ENCODE results near the gene MYRF. TPM values are rescaled to one million over a fixed set of nuclear protein-coding genes. Genes with fewer than 3 reads are reported as not detected.

Gene MYRF
- total and polyA plus RNA-seq, 9 of the 15 experiments (the other 6 are each of a cell fraction or from before 2014, with no cell fraction given): 2.3 to 25.8 (median 7.1) TPM

DNA sequence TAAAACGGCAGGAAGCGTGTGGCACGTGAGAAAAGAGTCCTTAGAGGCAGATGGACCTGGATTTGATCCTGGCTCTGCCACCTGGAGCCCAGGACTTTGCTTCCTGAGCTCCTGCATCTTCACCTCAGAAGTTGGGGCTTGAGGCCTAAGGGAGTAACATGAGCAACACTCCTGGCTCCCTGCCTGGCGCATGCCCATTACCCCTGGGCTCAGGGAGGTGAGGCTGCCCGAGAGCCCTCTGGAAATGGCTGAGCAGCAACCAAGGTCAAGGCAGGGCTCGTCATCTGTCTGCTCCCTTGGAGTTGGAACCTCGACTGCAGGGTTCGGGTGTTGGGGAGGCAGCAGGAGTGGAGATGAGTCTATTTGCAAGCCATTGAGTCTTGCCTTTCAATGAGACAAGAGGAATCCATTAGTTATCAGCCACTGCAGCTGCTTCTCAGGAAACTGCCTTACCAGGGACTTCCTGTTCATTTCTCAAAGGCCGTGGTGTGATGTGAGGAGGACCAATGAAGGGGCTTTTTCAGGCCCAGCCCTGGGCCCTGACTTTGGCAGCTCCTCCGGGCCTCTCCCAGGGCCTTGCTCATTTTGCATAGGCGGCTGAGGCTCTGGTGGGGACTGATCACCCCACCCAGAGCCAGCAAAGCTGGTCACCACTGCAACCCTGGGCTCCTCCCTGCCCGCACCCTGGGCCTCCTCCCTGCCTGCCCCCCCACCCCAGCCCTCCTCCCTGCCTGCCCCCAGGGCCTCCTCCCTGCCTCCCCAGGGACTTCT, 82.0 kb downstream of the MYRF start (continued):
- TF ChIP-seq HCFC1 (IDR thresholded peaks at IDR 0.05; ENCODE audit: low read depth, low read length) (no peak), TEAD4 (IDR thresholded peaks at IDR 0.05; ENCODE audit: low read length) (peak; percentile 76), TEAD4 (CRISPR knock-in tag; IDR thresholded peaks at IDR 0.05; ENCODE audit: borderline replicate concordance) (no peak), PTRF (tag; IDR thresholded peaks at IDR 0.05) (peak; percentile 63; the same call in 1 of the 2 replicates), GABPA (tag; conservative IDR thresholded peaks at IDR 0.05; ENCODE audit: low read depth) (peak; percentile 77), SIX5 (IDR thresholded peaks at IDR 0.05; ENCODE audit: borderline replicate concordance in 1 of 2, insufficient read depth in 1 of 2, low read depth in 1 of 2, low read length in 2 of 2) (no peak), ZNF124 (CRISPR knock-in tag; IDR thresholded peaks at IDR 0.05) (no peak), MEF2A (IDR thresholded peaks at IDR 0.05; ENCODE audit: control insufficient read depth, low read depth, low read length) (no peak), RFX1 (IDR thresholded peaks at IDR 0.05) (no peak), FOXA3 (CRISPR knock-in tag; conservative IDR thresholded peaks at IDR 0.05 in 1 of 2, IDR thresholded peaks at IDR 0.05 in 1 of 2) (no peak), LARP7 (IDR thresholded peaks at IDR 0.05) (no peak), CBX3 (IDR thresholded peaks at IDR 0.05; ENCODE audit: borderline replicate concordance in 1 of 2, low read length in 2 of 2) (peak in 1 of 2 experiments; percentile 60; a peak in 1 of 3 replicates), RBM22 (IDR thresholded peaks at IDR 0.05; ENCODE audit: low read depth, low read length, poor library complexity, severe bottlenecking) (no peak), PPARD (CRISPR knock-in tag; IDR thresholded peaks at IDR 0.05) (no peak), ZNF507 (tag; conservative IDR thresholded peaks at IDR 0.05) (no peak), SMC3 (conservative IDR thresholded peaks at IDR 0.05; ENCODE audit: insufficient read depth, low read depth, low read length) (no peak), SNRNP70 (optimal IDR thresholded peaks at IDR 0.05; ENCODE audit: low read depth, low read length) (no peak), CBFA2T2 (conservative IDR thresholded peaks at IDR 0.05) (peak; percentile 75), TSC22D4 (tag; IDR thresholded peaks at IDR 0.05) (no peak), RBM15 (IDR thresholded peaks at IDR 0.05; ENCODE audit: insufficient read depth, low read length) (no peak), ZNF165 (CRISPR knock-in tag; IDR thresholded peaks at IDR 0.05; ENCODE audit: borderline replicate concordance) (peak; percentile 6; the same call in 1 of the 2 replicates), ZNF551 (CRISPR knock-in tag; IDR thresholded peaks at IDR 0.05) (no peak), YY1 (IDR thresholded peaks at IDR 0.05; ENCODE audit: borderline replicate concordance in 1 of 3, control insufficient read depth in 1 of 3, extremely low read depth in 1 of 3, insufficient read depth in 3 of 3, insufficient read length in 1 of 3, insufficient replicate concordance in 2 of 3, low read depth in 1 of 3, low read length in 2 of 3) (peak in 2 of 3 experiments; percentile 54 to 82), SMAD1 (IDR thresholded peaks at IDR 0.05; ENCODE audit: low read depth, low read length, partially characterized antibody) (no peak)
- TF ChIP-seq, protein P1, sequence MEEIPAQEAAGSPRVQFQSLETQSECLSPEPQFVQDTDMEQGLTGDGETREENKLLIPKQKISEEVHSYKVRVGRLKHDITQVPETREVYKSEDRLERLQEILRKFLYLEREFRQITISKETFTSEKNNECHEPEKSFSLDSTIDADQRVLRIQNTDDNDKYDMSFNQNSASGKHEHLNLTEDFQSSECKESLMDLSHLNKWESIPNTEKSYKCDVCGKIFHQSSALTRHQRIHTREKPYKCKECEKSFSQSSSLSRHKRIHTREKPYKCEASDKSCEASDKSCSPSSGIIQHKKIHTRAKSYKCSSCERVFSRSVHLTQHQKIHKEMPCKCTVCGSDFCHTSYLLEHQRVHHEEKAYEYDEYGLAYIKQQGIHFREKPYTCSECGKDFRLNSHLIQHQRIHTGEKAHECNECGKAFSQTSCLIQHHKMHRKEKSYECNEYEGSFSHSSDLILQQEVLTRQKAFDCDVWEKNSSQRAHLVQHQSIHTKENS (CRISPR knock-in tag; IDR thresholded peaks at IDR 0.05): 0 out of 2 replicates have a peak, but pooled peaks have one; percentile 39
- TF ChIP-seq, protein P2, sequence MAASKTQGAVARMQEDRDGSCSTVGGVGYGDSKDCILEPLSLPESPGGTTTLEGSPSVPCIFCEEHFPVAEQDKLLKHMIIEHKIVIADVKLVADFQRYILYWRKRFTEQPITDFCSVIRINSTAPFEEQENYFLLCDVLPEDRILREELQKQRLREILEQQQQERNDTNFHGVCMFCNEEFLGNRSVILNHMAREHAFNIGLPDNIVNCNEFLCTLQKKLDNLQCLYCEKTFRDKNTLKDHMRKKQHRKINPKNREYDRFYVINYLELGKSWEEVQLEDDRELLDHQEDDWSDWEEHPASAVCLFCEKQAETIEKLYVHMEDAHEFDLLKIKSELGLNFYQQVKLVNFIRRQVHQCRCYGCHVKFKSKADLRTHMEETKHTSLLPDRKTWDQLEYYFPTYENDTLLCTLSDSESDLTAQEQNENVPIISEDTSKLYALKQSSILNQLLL (CRISPR knock-in tag; IDR thresholded peaks at IDR 0.05; ENCODE audit: borderline replicate concordance): no peak

Data from K562 (cell line).